ENCODE measurements around the gene PUS10. TPM values are rescaled to one million over a fixed set of nuclear protein-coding genes. Genes with fewer than 3 reads are reported as not detected.
"Not testable (repeated sequence)": the region's sequence is repeated elsewhere in the genome, so short reads cannot be mapped to it uniquely, and the experiment has no call there.

The PUS10 gene
- total RNA-seq, 2 donors from 2014 or later = 5.1 to 5.7 TPM

DNA sequence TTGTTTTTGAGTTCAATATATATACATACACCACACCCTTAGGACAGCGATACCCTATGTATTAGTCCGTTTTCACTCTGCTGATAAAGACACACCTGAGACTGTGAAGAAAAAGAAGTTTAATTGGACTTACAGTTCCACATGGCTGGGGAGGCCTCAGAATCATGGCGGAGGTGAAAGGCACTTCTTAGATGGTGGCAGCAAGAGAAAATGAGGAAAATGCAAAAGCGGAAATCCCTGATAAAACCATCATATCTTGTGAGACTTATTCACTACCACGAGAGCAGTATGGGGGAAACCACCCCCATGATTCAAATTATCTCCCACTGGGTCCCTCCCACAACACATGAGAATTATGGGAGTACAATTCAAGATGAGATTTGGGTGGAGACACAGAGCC lies 112.2 kb downstream of the PUS10 start:
- peaks cover 98% of the 10 kb centered on the region for H3K36me3 Mint-ChIP-seq (ENCODE audit: low read depth)
- H3K27ac Mint-ChIP-seq, H3K9me3 Mint-ChIP-seq: not testable (repeated sequence)

DNA sequence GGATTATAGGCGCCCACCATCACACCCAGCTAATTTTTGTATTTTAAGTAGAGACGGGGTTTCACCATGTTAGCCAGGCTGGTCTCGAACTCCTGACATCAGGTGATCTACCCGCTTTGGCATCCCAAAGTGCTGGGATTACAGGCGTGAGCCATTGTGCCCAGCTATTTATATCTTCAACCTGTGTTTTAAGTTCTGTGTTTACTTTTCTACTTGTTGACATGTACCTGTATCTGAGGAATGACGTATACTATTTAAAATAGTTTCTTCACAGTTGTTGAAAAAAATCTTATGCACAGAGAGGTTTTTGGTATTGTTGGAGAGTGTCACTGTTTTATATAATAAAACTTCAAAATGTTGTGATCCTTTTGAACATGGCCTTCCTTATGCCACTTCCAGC lies 116.8 kb downstream of the PUS10 start:
- not testable (repeated sequence) for H3K27me3 Mint-ChIP-seq; ATAC-seq (replicated peaks); H3K9me3 Mint-ChIP-seq; H3K27ac Mint-ChIP-seq; H3K4me3 Mint-ChIP-seq
- Mint-ChIP-seq H3K4me1 (peaks cover 25% of the 10 kb centered on the region), H3K36me3 (ENCODE audit: low read depth) (peaks cover 99% of the 10 kb centered on the region)

More for the DNA sequence above, 112.2 kb downstream of the PUS10 start:
- ATAC-seq (replicated peaks); H3K4me3 Mint-ChIP-seq; H3K27me3 Mint-ChIP-seq: not testable (repeated sequence)
- peaks cover 12% of the 10 kb centered on the region for H3K4me1 Mint-ChIP-seq

DNA sequence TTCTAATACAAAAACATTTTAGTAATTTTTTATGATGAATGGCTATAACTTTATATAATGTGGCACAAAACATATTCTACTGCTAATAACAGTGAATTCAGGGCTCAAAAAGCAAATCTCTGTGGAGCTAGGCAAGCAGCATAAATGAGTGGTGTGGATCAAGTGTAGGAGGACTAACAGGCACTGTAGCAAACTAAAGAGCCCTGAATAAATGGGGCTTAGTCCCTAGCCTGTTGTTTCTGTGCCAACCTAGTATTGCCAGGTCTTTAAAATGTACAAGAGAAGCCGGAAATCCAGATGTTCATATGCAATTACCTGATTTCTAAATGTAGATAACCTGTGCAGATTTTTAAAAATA lies 118.2 kb downstream of the PUS10 start:
- Mint-ChIP-seq H3K9me3 (no peaks in the 10 kb centered on the region), H3K27me3 (no peaks in the 10 kb centered on the region), H3K4me1 (peaks cover 18% of the 10 kb centered on the region), H3K4me3 (peak overlapping the region; percentile 72), H3K36me3 (ENCODE audit: low read depth) (peaks cover 99% of the 10 kb centered on the region), H3K27ac (peak overlapping the region; percentile 94)
- peak; percentile 59 for ATAC-seq (replicated peaks)

DNA sequence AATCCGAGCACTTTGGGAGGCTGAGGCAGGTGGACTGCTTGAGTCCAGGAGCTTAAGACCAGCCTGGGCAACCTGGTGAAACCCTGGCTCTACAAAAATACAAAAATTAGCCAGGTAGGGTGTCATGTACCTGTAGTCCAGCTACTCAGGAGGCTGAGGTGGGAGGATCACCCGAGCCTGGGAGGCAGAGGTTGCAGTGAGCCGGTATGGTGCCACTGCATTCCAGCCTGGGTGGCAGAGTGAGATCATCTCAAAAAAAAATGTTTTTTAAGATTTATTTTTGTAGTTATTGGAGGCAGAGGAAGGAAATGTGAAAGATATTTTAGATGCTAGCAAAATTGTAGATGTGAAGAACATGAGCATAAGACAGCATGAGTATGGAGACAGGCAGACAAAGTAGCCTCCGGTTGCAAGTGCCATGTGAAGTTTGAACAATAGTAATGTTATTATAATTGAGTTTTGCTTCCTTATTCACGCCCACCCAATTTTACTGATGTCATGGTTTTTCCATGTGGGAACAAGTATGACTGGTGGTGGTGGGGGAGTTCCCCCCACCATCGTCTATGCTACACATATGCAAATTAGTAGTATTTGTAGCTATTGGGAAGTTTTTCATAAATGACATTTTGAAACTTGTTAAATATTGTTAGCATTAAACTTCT lies 118.7 kb downstream of the PUS10 start:
- H3K4me1 Mint-ChIP-seq = peaks cover 18% of the 10 kb centered on the region
- H3K27me3 Mint-ChIP-seq = no peaks in the 10 kb centered on the region
- H3K9me3 Mint-ChIP-seq = no peaks in the 10 kb centered on the region
- H3K4me3 Mint-ChIP-seq = peak overlapping the region; percentile 72
- H3K27ac Mint-ChIP-seq = peak overlapping the region; percentile 94
- ATAC-seq (replicated peaks) = peak; percentile 93
- peaks cover 99% of the 10 kb centered on the region for H3K36me3 Mint-ChIP-seq (ENCODE audit: low read depth)

DNA sequence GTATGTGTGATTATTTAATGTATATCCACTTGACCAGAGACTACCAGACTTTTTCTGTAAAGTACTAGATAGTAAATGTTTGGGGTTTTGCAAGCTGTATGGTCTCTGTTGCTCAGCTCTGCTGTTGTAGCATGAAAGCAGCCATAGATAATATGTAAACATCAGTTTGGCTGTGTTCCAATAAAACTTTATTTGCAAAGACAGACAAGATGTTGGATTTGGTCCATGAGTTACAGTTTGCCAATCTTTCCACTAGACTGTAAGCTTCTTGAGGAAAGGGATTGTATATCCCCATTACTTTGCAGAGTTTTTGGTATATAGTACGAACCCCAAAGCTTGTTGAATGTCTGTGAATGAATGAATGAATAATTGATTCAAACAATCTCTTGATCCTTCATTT lies 119.5 kb downstream of the PUS10 start:
- Mint-ChIP-seq H3K4me1 (peaks cover 21% of the 10 kb centered on the region), H3K9me3 (no peaks in the 10 kb centered on the region), H3K4me3 (peak overlapping the region; percentile 72), H3K36me3 (ENCODE audit: low read depth) (peaks cover 100% of the 10 kb centered on the region), H3K27me3 (no peaks in the 10 kb centered on the region), H3K27ac (peak overlapping the region; percentile 94)
- ATAC-seq (replicated peaks) = no peak

Other genes with a start within 250 kb of the PUS10 start
- gene REL, start 136.7 kb downstream of the PUS10 start, total RNA-seq = 10 to 100 TPM; 13.9 to 60.1 TPM
- 10 to 100 TPM; 17.1 to 25.1 TPM for gene PEX13, start 535 bp downstream of the PUS10 start, total RNA-seq
- 1 to 10 TPM; 4.0 to 6.1 TPM for gene SANBR, start 47.6 kb upstream of the PUS10 start, total RNA-seq
- 10 to 100 TPM; 10.5 to 11.8 TPM for gene C2orf74, start 143.9 kb upstream of the PUS10 start, total RNA-seq